ENCODE measurements around the gene CHST12.

- TF ChIP-seq POLR2A (IDR thresholded peaks at IDR 0.05; ENCODE audit: low read depth, low read length) (no peak), TAF1 (IDR thresholded peaks at IDR 0.05; ENCODE audit: borderline replicate concordance, low read depth, low read length) (no peak)
Measured at GRCh38 chr7:2451171-2452073, 48.0 kb downstream of the CHST12 start.

All from GM12892 (cell line).